Esophagus squamous epithelium (tissue), 4 donors: ENCODE results near the gene C1QTNF2.
A peak's percentile ranks its signal among the peaks of the same experiment; 100 is the strongest.

Source experiments
- CTCF ChIP-seq, 6 experiments: fragments of 450-650 bp in 4 of 6; fragments of 200-600 bp in 2 of 6; sonication (generic) in 2 of 6; IDR thresholded peaks; one replicate each; pipeline ENCODE4 v1.5.1; 2016 to 2019; ENCODE audit warnings: antibody characterized with exemption in 6 of 6, mild to moderate bottlenecking in 4 of 6, moderate library complexity in 4 of 6
- POLR2A ChIP-seq, 4 donors: fragments of 450-650 bp; IDR thresholded peaks; one replicate each; pipeline ENCODE4 v1.6.1; 2017; ENCODE audit warnings: antibody characterized with exemption in 4 of 4, mild to moderate bottlenecking in 4 of 4, moderate library complexity in 3 of 4

GRCh38 chr5:160418561-160419457 lies 48.4 kb upstream of the C1QTNF2 start, which contains the start of gene SLU7:
- TF ChIP-seq CTCF (IDR thresholded peaks at IDR 0.05) (peak in 1 of 6 experiments; percentile 14), POLR2A (IDR thresholded peaks at IDR 0.05) (peak in 3 of 4 donors; percentile 35 to 71 (median 64))
